Prostate gland (tissue), 2 donors: ENCODE results near the gene C4orf51.

Source experiments
- POLR2A ChIP-seq: fragments of 450-650 bp; IDR thresholded peaks from one replicate; pipeline ENCODE4 v1.6.1; 2016; ENCODE audit warnings: antibody characterized with exemption, mild to moderate bottlenecking
- POLR2AphosphoS5 ChIP-seq: sonication (generic); formaldehyde crosslinking; IDR thresholded peaks from one replicate; pipeline ENCODE4 v1.6.1; 2017; ENCODE audit warnings: antibody characterized with exemption
- TF ChIP-seq, protein P1 (sequence below), 4 experiments: fragments of 200-600 bp in 2 of 4; fragments of 450-650 bp in 2 of 4; sonication (generic) in 2 of 4; IDR thresholded peaks; 1 replicate in 3 of 4; 2 replicates in 1 of 4; pipeline ENCODE4 v1.5.1; 2016 to 2019; ENCODE audit warnings: antibody characterized with exemption in 4 of 4, mild to moderate bottlenecking in 2 of 4, moderate library complexity in 2 of 4

DNA sequence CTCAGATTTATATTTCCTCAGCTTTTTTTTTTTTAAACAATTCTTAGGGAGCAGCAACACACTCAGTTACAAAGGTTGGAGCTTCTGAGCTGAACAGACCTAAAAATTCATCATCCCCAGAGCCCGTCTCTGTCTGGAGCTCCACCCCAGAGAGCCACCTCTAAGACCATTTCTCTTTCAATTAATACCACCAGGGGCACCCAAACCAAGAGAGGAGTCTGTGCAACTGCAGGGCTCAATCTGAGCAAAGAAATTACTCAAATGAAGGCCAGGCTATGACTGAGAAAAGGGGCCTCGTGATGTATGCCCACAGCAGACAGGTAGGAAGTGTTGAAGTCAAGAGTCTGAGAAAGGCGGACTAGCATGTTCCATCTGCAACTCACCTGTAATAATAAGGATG, 95.5 kb downstream of the C4orf51 start:
- TF ChIP-seq, protein P1, sequence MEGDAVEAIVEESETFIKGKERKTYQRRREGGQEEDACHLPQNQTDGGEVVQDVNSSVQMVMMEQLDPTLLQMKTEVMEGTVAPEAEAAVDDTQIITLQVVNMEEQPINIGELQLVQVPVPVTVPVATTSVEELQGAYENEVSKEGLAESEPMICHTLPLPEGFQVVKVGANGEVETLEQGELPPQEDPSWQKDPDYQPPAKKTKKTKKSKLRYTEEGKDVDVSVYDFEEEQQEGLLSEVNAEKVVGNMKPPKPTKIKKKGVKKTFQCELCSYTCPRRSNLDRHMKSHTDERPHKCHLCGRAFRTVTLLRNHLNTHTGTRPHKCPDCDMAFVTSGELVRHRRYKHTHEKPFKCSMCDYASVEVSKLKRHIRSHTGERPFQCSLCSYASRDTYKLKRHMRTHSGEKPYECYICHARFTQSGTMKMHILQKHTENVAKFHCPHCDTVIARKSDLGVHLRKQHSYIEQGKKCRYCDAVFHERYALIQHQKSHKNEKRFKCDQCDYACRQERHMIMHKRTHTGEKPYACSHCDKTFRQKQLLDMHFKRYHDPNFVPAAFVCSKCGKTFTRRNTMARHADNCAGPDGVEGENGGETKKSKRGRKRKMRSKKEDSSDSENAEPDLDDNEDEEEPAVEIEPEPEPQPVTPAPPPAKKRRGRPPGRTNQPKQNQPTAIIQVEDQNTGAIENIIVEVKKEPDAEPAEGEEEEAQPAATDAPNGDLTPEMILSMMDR (IDR thresholded peaks at IDR 0.05): no peak
- TF ChIP-seq POLR2A (no peak), POLR2AphosphoS5 (no peak)
